Stimulated activated CD4-positive, alpha-beta T cell treated with anti-CD3 and anti-CD28 coated beads, Interleukin-4, amount 100 ng/mL, for 1 hour (primary cell): Measurements from ENCODE around the gene PTPRZ1.

Experiments
- DNase-seq: peaks from one replicate; pipeline ENCODE4 v3.0.0-alpha.2; 2020

The PTPRZ1 gene

GRCh38 chr7:121872831-121873288 is at the start of gene PTPRZ1:
PTPRZ1 (plus strand) TSS chr7:121873161; CDS start chr7:121873500, 339 bp downstream.
- no peak for DNase-seq

DNA sequence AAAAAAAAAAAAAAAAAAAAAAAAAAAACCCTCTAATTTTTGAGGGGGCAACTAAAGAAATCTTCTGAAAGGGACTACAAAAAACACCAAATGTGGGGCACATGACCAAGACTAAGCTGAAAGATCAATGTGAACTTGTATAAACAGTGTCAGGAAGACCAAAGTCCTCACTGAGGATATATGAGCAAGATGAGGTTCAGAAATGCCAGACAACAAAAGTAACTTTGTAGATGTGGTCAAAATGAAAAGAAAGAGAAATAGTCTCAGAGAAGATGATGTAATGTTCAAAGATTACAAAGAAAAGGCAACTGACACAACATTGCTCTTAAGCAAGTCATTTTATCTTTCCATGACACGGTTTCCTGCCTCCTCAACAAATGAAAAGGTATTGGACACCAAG is 48.7 kb upstream of the PTPRZ1 start:
- no peak for DNase-seq

- DNase-seq = no peak
Measured at GRCh38 chr7:121831351-121831750, 41.6 kb upstream of the PTPRZ1 start.

- no peak for DNase-seq
Measured at GRCh38 chr7:121831801-121832200, 41.2 kb upstream of the PTPRZ1 start.

GRCh38 chr7:121832347-121832746 is 40.6 kb upstream of the PTPRZ1 start:
- DNase-seq = no peak

GRCh38 chr7:121833991-121834390 is 39.0 kb upstream of the PTPRZ1 start:
- no peak for DNase-seq

GRCh38 chr7:121837462-121837861 is 35.5 kb upstream of the PTPRZ1 start:
- DNase-seq = no peak

DNA sequence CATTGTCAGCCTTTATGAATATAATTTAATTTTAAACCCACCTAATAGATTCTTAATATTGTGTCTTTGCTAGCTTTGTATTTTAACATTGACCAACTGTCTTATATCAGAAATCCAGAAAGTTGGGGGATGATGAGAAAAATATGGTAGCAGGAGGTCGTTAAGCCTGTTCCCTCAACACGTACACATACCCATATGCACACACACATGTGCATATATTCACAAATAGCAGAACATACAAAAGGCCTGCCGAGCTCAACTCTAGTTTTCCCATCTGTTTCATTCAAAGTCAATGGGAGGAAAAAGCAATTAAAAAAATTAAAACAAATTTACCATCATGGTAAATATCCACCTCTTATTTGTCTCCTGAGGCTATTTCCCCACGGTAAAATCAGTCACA is 25.9 kb upstream of the PTPRZ1 start:
- no peak for DNase-seq

DNA sequence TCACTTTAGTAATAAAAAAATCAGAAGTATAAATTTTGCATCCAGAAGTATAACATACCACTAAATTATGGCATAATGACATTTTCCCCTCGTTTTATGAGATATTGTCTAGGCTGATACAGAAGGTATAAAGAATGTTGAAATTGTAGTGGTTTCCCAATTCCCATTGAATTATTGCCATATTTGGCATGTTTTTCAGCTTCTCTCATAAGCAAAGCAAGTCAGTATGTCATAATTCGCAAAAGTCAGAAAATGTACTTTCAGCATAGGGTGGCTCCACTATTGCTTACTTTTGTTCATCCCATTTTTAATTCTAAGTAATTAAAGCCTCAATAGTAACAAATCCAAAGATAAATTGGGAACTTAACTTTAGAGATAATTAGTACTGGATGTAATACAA is 19.7 kb upstream of the PTPRZ1 start:
- no peak for DNase-seq

DNA sequence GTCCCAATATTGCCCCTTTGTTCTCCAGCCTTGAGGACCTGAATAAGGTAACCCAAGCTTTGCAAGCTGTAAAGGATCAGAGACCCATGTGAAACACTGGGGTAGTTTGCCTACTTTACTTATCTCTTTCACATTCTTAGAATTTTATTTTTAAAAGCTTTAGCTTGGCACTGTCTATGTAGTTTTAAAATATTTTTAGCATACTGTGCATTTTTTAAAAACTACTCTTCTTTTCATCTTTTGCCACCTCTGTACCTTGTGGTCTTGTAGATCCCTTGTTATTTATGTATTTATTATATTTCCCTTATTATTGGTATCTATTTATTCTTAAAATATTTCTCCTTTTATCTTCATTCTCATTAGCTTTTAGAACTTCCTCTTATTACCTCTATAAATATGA is 12.0 kb upstream of the PTPRZ1 start:
- no peak for DNase-seq

- no peak for DNase-seq
Measured at GRCh38 chr7:121862591-121862990, 10.4 kb upstream of the PTPRZ1 start.

DNA sequence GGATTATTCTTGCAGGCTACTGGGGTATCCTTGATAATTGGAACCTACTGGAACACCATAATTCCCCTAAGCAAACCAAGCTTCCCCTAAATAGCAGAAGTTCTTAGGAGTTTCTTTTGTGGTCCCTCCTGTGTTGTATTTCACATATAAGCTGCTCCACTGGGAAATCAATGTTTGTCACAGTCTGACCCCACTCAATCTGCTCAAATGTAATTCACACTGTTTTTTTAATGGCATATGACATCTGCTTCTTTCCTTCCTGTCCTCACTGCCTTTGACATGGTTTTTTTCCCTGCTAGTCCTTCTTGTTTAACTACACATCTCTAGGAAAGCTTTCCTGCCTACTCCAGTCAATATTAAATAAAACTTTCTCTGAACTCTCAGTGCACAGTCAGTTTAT is 1.8 kb upstream of the PTPRZ1 start:
- DNase-seq = no peak

- no peak for DNase-seq
Measured at GRCh38 chr7:121873289-121874194, 581 bp downstream of the PTPRZ1 start.

GRCh38 chr7:121874298-121874697 is 1.3 kb downstream of the PTPRZ1 start:
- DNase-seq = no peak

DNA sequence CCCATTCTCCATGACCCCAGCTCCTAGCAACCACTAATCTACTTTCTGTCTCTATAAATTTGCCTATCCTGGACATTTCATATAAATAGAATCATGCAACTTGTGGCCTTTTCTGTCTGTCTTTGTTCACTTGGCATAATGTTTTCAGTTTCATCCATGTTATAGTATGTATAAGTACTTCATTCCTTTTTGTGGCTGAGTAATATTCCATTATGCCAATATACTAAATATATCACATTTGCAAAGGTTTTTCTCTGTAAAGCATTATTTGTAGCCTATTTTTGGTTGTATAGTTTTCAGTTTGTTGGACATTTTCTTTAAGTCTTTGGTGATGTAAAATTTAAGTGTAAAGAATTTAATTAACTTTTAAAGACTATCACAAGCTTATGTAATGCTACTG is 2.2 kb downstream of the PTPRZ1 start:
- DNase-seq = no peak

DNA sequence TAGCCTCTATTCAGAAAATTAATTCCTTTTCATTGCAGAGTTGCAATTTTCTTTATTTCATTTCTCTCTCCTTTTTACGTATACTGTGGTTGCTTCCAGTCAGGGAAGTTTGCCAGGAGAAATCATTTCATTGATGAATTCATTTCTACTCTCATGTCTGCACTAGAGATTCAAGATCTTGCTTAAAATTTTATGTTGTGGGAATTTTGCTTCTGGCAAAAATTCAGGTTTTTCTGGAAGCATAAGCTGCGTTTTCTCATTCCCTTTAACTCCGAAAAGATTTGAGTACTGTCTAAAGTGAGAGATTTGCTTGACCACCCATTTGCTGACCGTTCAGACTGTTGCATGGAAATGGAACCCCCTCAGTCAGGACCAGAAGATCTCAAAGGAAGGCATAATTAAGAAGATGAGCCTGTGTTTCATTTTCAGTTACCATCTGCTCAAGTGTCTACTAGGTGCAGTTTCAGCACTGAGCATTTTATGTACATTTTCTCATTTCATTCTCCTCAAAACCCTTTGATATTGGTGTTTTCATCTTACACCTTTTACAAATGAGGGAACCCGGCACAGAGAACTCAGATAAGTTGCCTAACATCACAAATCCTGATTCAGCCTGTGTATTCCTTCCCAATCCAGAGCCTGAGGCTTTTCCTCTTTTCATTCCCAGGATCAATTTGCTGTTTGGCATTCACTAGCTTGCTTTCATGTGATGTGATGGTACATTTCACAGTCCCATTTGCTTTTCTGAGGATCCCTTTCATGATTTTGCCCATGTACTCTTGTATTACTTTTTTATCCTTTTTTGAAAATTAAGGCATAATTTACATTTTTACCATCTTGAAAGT is 3.9 kb downstream of the PTPRZ1 start:
- DNase-seq = no peak

DNA sequence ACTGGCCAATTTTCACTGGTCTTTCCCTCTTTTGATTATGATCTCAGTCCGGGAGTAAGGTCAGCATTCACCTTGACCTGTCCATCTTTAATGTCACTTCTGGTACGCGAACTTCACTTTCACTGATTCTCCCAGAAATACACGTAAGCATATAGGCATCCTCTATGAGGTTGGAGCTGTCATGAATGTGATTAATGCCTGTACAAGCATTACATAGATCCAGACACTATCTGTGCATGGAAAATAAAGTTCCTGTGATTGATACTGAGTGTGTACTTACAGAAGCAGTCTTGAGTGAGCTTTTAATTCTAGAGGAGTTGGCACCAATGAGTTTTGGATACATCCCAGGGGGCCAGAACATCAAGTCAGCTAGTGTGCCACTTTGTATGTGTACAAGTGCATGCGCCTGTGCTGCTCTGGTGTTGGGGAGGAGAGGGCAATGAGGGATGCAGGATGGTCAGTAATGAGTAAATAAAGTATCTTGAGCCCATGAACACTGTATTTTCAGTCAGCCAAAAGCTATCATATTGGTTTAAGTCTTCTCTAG is 6.0 kb downstream of the PTPRZ1 start:
- no peak for DNase-seq

- no peak for DNase-seq
Measured at GRCh38 chr7:121879544-121879943, 6.6 kb downstream of the PTPRZ1 start.

DNA sequence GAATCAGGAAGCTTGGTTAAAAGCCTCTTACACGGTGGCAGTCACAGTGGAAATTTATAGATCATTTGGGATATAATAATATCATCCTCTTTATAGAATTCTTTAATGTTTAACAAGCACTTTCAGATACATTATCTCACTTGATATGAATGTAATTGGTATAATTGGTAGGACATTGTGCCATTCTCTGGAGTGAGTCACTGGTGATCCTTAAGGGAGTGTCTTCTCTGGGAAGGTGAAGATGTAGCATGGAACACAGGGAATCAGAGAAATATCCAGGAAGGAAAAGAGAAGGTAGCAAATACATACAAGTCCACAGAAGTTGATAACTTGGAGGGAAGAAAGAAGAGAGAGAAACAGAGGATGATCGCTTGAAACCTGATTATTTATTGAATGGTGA is 9.8 kb downstream of the PTPRZ1 start:
- DNase-seq = no peak

DNA sequence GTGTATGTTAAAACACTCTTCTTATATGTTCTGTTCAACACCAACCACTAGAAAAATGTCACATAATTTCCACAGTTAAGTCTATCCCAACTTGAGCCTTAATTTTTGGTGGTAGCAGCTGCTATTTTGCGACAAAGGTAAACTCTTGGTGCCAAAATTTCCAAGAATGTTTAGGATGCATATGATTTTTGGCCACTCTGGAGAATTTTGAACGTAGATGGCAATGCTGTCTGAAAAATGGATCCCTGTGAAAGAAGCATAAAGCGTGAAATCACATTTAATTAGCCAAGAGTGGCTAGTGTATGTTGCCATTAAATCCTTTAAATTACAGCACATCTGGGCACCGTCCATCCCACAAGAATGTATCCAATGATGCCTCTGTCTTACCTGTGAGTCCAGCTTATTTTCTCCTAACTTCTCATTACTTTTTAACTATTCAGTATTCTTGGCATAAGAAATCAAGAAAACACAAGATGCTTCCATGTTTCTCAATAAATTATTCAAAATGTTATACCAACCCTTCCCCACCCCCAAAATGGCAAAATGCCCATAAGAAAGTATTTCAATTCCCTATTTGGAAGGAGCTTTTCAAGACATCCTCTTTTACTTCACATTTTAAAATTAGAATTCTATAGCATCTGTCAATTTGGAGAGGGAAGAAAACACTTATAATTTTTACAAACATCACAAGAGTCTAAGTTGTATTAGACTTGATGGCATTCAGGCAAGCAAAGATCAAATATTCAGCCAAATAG is 12.4 kb downstream of the PTPRZ1 start:
- no peak for DNase-seq

GRCh38 chr7:121887634-121888033 is 14.7 kb downstream of the PTPRZ1 start:
- DNase-seq = no peak

- no peak for DNase-seq
Measured at GRCh38 chr7:121890833-121891232, 17.9 kb downstream of the PTPRZ1 start.

DNA sequence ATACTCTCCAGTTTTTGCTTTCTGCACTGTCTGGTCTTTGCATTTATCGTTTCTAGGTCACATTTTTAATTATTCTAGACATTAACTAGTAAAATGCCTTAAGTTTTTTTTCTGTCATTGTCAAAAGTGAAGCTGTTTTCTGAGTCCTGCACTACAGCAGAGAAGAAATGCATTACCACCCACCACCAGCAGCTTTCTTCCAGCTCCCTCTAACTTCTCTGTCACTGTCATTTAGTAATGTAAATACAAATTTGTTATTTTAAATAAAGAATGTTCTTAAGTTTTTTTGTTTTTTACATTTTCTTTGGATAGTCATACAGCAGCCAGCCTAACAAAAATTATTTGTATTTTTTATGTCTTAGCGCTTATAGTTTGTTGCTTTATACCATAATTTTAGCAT is 18.8 kb downstream of the PTPRZ1 start:
- DNase-seq = no peak
